Osteoblast (primary cell): ENCODE data around the gene MKRN3. TPM values are rescaled to one million over a fixed set of nuclear protein-coding genes. Genes with fewer than 3 reads are reported as not detected.
"Not testable (repeated sequence)": the region's sequence is repeated elsewhere in the genome, so short reads cannot be mapped to it uniquely, and the experiment has no call there.

Source experiments
- DNase-seq: peaks from one replicate; pipeline ENCODE4 v3.0.0; 2011; ENCODE audit warnings: low spot score, mixed read lengths; ENCODE audit not compliant: insufficient read length; ENCODE audit errors: missing footprints
- H2AFZ ChIP-seq: 2 replicates; pipeline ENCODE4 v1.6.0; 2011; ENCODE audit warnings: mild to moderate bottlenecking, low read length
- H3K27ac ChIP-seq: 2 replicates; pipeline ENCODE4 v1.5.1; 2011; ENCODE audit warnings: mild to moderate bottlenecking, low read depth, low read length, moderate library complexity
- H3K27me3 ChIP-seq: 2 replicates; pipeline ENCODE4 v1.6.0; 2012; ENCODE audit warnings: mild to moderate bottlenecking, control low read depth, inconsistent platforms, low read length, moderate library complexity; ENCODE audit not compliant: insufficient read depth
- H3K36me3 ChIP-seq: 2 replicates; pipeline ENCODE4 v1.5.1; 2011; ENCODE audit warnings: mild to moderate bottlenecking, low read length, control low read depth, moderate library complexity; ENCODE audit not compliant: insufficient read depth
- H3K4me1 ChIP-seq: 2 replicates; pipeline ENCODE4 v1.5.1; 2011; ENCODE audit warnings: mild to moderate bottlenecking, low read length, control low read depth, moderate library complexity; ENCODE audit not compliant: insufficient read depth
- H3K4me2 ChIP-seq: 2 replicates; pipeline ENCODE4 v1.6.0; 2011; ENCODE audit warnings: mild to moderate bottlenecking, low read length; ENCODE audit not compliant: insufficient read depth
- H3K4me3 ChIP-seq: fragments of 200-600 bp; sonication (generic); 3 replicates; pipeline ENCODE4 v1.5.1; 2012; ENCODE audit warnings: mild to moderate bottlenecking, low read length, inconsistent platforms; ENCODE audit not compliant: insufficient read depth
- H3K79me2 ChIP-seq: 2 replicates; pipeline ENCODE4 v1.6.0; 2012; ENCODE audit warnings: mild to moderate bottlenecking, low read length, control low read depth, inconsistent platforms; ENCODE audit not compliant: insufficient read depth
- H3K9me3 ChIP-seq: 2 replicates; pipeline ENCODE4 v1.5.1; 2011; ENCODE audit warnings: low read depth, low read length, control low read depth
- H4K20me1 ChIP-seq: 2 replicates; pipeline ENCODE4 v1.6.0; 2012; ENCODE audit warnings: mild to moderate bottlenecking, low read length, control low read depth; ENCODE audit not compliant: insufficient read depth
- total RNA-seq: library from RNA; depleted of rRNA; stranded (reverse); fragments of >200 nt; gene quantifications from 2 replicates; pipeline ENCODE4 v1.2.3, GENCODE V29; 2012
- TF ChIP-seq, protein P1 (sequence below): IDR thresholded peaks from 2 replicates; pipeline ENCODE4 v1.5.1; 2011; ENCODE audit warnings: mild to moderate bottlenecking, low read depth, low read length, moderate library complexity; ENCODE audit errors: extremely low read depth

The MKRN3 gene
- total RNA-seq, 1 donor: 0.36 TPM

DNA sequence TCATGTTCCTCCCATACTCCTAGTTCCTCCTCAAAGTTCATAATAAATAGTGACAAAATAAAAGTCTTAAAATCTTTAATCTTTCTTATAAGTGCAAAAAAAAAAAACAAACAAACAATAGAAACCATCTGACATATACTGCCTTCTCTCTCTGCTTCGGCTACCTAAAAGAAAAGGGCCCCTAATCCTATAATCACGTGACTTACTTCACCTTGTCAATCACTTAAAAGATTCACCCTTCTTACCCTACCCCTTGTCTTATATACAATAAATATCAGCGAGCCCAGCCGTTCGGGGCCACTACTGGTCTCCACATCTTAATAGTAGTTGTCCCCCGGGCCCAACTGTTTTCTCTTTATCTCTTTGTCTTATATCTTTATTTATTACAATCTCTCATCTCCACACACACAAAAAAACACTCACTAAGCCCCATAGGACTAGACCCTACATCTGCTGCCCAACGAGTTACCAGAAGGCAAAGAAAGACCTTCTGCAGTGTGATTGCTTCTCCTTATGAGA, 28.8 kb downstream of the MKRN3 start:
- Histone ChIP-seq H3K4me3 (no peak overlapping the region), H3K9me3 (no peaks in the 10 kb centered on the region), H3K36me3 (no peaks in the 10 kb centered on the region), H3K27ac (no peak overlapping the region), H4K20me1 (no peaks in the 10 kb centered on the region), H2AFZ (no peak overlapping the region), H3K79me2 (no peaks in the 10 kb centered on the region), H3K27me3 (no peaks in the 10 kb centered on the region), H3K4me2 (no peak overlapping the region), H3K4me1 (no peaks in the 10 kb centered on the region)
- TF ChIP-seq, protein P1, sequence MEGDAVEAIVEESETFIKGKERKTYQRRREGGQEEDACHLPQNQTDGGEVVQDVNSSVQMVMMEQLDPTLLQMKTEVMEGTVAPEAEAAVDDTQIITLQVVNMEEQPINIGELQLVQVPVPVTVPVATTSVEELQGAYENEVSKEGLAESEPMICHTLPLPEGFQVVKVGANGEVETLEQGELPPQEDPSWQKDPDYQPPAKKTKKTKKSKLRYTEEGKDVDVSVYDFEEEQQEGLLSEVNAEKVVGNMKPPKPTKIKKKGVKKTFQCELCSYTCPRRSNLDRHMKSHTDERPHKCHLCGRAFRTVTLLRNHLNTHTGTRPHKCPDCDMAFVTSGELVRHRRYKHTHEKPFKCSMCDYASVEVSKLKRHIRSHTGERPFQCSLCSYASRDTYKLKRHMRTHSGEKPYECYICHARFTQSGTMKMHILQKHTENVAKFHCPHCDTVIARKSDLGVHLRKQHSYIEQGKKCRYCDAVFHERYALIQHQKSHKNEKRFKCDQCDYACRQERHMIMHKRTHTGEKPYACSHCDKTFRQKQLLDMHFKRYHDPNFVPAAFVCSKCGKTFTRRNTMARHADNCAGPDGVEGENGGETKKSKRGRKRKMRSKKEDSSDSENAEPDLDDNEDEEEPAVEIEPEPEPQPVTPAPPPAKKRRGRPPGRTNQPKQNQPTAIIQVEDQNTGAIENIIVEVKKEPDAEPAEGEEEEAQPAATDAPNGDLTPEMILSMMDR: no peak
- DNase-seq: no peak

DNA sequence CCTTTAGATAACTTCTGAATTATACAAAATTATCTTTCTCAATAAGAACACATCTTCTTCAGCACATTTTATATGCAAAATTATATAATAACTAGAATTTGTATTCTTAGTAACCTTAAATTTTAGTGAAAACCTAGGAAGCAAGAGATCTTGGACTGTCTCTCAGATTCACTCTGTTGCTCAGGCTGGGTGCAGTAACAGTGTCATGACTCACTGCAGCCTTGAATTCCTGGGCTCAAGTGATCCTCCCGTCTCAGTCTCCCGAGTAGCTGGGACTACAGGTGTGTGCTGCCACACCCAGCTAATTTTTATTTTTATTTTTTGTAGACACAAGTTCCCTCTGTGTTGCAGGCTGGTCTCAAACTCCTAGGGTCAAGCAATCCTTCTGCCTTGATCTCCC, 29.9 kb downstream of the MKRN3 start:
- Histone ChIP-seq H4K20me1 (no peaks in the 10 kb centered on the region), H3K4me1 (no peaks in the 10 kb centered on the region), H3K79me2 (no peaks in the 10 kb centered on the region), H3K36me3 (no peaks in the 10 kb centered on the region), H3K4me2 (no peak overlapping the region), H3K9me3 (no peaks in the 10 kb centered on the region), H3K4me3 (no peak overlapping the region), H3K27me3 (no peaks in the 10 kb centered on the region), H2AFZ (no peak overlapping the region), H3K27ac (no peak overlapping the region)
- DNase-seq: no peak
- TF ChIP-seq, protein P1: no peak

DNA sequence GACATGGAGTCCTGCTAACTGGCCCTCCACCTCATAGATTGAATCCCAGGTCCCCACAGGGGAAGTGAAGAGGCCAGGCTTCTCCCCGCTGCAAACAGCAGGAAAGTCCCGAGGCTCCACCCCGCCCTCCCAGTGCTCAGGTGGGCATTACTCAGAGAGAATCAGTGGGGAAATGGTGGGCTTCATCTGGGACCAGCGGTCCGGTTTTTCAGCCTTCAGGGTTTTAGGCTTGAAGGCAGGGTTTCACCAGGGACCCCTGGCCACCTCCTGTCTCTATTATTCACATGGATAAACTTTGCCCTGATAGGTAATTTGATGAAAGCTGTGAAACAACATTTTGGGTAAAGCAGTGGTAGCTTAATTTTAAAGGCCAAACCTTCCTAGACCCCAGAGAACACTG, 31.3 kb downstream of the MKRN3 start:
- H3K79me2 ChIP-seq: no peaks in the 10 kb centered on the region
- no peak overlapping the region for H3K27ac ChIP-seq
- H3K4me3 ChIP-seq: no peak overlapping the region
- no peaks in the 10 kb centered on the region for H3K36me3 ChIP-seq
- TF ChIP-seq, protein P1: no peak
- H3K9me3 ChIP-seq: no peaks in the 10 kb centered on the region
- H3K4me1 ChIP-seq: no peaks in the 10 kb centered on the region
- H3K4me2 ChIP-seq: no peak overlapping the region
- no peak for DNase-seq
- no peak overlapping the region for H2AFZ ChIP-seq
- H3K27me3 ChIP-seq: no peaks in the 10 kb centered on the region
- H4K20me1 ChIP-seq: no peaks in the 10 kb centered on the region

DNA sequence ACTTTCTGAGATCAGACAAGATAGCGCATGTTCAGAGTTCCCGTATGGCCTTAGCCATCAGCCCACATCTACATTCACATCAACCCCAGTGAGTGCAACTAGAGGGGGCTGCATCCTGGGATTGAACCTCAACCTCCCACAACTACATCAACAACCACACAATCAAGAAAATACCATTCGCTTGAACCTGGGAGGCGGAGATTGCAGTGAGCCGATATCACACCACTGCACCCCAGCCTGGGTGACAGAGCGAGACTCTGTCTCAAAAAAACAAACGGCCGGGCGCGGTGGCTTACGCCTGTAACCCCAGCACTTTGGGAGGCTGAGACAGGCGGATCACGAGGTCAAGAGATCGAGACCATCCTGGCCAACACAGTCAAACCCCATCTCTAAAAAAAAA, 31.8 kb downstream of the MKRN3 start:
- not testable (repeated sequence) for H3K4me2 ChIP-seq, H3K27ac ChIP-seq, H3K27me3 ChIP-seq, H3K4me3 ChIP-seq, H2AFZ ChIP-seq, H3K36me3 ChIP-seq, H4K20me1 ChIP-seq, DNase-seq, H3K79me2 ChIP-seq, H3K9me3 ChIP-seq, H3K4me1 ChIP-seq
